ENCODE results near the gene BTBD1.
"Not testable (repeated sequence)": the region's sequence is repeated elsewhere in the genome, so short reads cannot be mapped to it uniquely, and the experiment has no call there.

DNA sequence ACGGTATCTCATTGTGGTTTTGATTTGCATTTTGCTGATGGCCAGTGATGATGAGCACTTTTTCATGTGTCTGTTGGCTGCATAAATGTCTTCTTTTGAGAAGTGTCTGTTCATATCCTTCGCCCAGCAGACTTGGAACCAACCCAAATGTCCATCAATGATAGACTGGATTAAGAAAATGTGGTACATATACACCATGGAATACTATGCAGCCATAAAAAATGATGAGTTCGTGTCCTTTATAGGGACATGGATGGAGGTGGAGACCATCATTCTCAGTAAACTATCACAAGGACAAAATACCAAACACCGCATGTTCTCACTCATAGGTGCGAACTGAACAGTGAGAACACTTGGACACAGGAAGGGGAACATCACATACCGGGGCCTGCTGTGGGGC lies 35.8 kb downstream of the BTBD1 start:
- not testable (repeated sequence) for TF ChIP-seq POLR2AphosphoS5 (IDR thresholded peaks at IDR 0.05; ENCODE audit: low read depth, low read length); RAD21 (IDR thresholded peaks at IDR 0.05; ENCODE audit: low read length); EZH2phosphoT487 (IDR thresholded peaks at IDR 0.05; ENCODE audit: borderline replicate concordance, low read depth); NFIC (IDR thresholded peaks at IDR 0.05; ENCODE audit: borderline replicate concordance); JUND (IDR thresholded peaks at IDR 0.05); SIN3A (IDR thresholded peaks at IDR 0.05; ENCODE audit: borderline replicate concordance, low read depth, low read length); MXI1 (IDR thresholded peaks at IDR 0.05; ENCODE audit: low read depth, low read length); YY1 (IDR thresholded peaks at IDR 0.05; ENCODE audit: low read depth)
- TF ChIP-seq, protein P1, sequence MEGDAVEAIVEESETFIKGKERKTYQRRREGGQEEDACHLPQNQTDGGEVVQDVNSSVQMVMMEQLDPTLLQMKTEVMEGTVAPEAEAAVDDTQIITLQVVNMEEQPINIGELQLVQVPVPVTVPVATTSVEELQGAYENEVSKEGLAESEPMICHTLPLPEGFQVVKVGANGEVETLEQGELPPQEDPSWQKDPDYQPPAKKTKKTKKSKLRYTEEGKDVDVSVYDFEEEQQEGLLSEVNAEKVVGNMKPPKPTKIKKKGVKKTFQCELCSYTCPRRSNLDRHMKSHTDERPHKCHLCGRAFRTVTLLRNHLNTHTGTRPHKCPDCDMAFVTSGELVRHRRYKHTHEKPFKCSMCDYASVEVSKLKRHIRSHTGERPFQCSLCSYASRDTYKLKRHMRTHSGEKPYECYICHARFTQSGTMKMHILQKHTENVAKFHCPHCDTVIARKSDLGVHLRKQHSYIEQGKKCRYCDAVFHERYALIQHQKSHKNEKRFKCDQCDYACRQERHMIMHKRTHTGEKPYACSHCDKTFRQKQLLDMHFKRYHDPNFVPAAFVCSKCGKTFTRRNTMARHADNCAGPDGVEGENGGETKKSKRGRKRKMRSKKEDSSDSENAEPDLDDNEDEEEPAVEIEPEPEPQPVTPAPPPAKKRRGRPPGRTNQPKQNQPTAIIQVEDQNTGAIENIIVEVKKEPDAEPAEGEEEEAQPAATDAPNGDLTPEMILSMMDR (IDR thresholded peaks at IDR 0.05): not testable (repeated sequence)
- TF ChIP-seq, protein P2, sequence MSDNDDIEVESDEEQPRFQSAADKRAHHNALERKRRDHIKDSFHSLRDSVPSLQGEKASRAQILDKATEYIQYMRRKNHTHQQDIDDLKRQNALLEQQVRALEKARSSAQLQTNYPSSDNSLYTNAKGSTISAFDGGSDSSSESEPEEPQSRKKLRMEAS (IDR thresholded peaks at IDR 0.05; ENCODE audit: low read depth): not testable (repeated sequence)
